Stromal cell of bone marrow (primary cell): Measurements from ENCODE around the gene TUBAL3.

Source experiments
- DNase-seq: peaks from one replicate; pipeline ENCODE4 v3.0.0-alpha.2; 2012; ENCODE audit warnings: low read depth

Gene TUBAL3

DNA sequence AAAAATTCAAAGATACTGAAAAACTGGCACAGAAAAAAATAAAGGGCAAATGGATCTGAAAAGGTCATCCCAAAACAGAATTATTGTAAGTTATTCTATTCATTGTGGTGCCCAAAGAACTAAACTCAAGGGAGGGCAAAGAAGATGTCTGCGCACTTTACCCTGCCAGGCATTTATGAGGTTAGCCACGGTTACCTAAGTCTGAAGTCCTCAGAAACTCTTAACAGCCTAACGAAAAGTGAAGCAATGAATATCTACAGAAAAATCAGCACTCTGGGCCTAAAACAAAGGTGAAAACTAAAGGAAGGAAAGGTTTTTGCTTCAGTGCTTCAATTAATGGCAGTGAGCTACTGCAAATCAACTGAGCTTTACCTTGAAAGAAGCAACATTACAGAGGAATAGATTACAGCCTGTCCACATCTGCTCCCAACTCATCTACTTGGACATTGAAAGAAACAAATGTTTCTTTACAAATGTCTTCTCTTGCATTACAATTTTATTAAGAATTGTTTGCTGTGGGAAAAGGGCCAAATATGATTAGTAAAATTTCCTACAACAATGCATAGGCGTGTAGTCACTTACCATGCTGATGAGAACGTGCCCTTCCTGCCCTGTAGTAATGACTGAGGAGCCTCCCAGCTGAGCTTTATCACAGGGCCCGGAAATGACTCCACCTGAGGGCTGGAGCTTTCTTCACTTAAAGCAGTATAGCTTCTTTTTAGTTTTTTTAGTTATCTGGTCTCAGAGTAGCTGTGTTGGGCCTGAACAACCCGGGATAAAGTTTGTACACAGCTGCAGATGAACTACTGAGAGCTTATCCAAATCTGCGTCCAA is at the start of gene TUBAL3:
TSS of gene TUBAL3 (minus strand) at position 621 of the 834 bp plus-strand sequence. CDS start at position 585, 36 bp downstream.
- no peak for DNase-seq

DNA sequence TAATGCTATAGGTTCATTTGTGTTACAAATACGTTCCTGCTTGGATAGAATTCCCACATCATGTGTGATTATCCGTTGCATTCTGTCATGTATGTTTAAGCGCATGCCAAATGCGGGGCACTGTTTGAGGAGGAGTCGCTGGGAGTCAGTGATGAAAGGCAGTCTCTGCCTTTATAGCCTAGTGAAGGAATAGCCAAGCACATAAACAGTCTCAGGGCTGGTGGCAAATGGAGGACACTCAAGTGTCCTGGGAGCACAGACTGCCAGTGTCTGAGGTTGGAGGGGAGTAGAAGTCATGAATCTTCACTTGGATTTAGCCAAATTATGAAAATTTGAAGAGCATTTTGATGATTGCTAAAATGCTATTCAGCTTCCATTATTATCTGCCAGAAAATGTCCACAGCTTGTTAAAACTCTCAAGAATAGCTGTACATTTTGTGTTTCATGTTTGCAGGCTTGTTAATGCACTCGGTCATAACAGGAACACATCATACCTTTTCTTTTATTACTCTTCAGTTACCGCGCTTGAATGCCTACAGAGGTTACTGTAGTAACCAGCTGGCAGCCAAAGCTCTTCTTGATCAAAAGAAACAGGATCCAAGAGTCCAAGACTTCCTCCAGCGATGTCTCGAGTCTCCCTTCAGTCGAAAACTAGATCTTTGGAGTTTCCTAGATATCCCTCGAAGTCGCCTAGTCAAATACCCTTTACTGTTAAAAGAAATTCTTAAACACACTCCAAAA is 49.3 kb upstream of the TUBAL3 start:
- DNase-seq = no peak

DNA sequence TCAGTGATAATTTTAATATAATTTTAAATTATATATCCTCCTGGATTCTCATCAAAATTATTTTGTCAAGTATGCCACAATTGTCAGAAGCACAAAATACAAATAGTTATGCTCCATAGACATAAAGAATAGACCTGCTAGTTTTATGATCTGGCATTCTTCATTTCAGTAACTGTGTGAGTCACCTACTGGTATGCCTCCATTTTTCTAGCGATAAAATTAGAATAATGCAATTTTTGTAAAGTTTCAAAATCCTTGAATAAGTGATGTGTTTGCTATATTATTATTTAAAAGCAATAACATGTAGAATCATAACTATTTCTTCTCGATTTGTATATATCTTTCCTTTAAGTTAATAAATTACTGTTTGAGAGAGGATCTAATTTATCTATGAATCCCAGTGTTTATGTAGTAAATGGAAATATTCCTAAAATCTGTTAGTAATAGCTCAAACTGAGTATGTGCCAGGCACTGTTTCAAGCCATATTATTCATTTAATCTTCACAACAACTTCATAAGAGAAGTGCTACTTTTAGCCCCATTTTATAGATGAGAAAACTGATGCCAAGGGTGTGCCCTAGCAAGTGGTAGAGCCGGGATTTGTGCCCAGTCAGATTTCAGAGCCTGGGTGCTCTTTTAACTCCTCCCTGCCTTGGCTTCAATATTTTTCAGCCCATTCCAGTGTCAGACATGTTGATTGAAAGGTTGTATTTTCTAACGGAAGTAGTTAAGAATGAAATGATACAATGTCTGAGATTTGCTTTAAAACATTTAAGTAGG is 46.2 kb upstream of the TUBAL3 start:
- no peak for DNase-seq

DNA sequence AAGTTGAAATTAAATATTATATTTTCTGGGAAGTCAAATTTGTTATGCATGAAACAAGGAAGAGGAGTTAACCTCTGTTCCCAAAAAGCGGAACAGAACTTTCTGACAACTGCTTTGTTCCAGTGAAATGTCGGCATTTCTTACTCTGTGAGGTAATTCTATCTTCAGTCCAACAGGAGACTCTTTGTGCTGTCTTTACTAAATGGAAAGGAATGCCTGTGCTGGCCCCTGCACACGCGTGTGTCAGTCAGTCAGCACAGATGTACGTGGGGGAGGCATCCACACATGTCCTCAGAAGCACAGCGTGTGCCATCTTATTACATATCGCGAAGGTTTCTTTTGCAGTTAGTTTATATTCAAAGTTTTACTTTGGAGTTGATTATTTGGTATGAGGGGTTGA is 45.2 kb upstream of the TUBAL3 start:
- DNase-seq = peak; percentile 44

DNA sequence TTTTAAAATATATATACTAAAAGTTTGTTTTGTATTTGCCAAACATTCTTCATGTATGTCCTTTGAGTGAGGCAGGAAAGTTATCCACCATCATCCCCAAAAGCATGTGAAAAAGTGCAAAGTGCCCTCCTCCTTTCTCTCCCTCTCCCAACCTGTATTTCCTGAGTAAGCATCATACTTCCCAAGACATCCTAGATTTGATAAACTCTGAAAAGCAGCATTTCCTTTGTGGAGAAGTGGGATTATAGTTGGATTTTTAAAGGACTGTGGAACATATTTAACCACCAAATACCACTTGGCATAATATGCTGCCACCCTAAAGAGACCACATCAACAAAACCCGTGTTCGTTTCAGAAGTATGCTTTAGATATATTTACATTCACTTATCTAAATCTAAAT is 44.6 kb upstream of the TUBAL3 start:
- no peak for DNase-seq

DNA sequence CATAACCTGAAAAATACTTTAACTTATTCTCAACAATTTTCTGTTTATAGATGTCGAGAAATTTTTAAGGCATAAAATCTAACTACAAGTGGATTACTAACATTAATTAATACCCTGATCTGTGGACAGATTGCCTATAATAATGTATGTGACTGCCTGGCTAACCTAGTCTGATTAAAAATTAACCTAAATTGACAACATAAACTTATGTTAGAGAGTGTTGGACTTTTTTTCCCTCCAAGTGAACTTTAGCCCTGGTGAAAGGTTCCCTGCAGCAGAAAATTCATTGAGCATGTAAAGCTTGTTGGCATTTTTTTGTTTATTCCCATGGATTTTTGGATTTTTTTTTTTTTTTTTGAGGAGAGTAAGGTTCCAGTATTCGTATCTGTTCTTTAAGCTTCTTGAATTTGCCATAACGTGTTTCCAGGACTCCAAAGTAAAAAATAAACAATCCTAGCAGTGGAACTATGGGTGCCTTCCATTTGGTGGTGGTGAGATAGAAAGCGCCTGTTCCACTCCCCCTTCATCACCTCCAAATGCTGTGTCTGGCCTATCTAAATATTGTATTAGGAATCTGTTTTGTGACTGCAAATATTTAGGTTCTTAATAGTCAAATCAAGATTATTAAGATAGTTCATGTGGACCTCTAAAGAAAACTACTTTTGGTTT is 43.8 kb upstream of the TUBAL3 start:
- no peak for DNase-seq

DNA sequence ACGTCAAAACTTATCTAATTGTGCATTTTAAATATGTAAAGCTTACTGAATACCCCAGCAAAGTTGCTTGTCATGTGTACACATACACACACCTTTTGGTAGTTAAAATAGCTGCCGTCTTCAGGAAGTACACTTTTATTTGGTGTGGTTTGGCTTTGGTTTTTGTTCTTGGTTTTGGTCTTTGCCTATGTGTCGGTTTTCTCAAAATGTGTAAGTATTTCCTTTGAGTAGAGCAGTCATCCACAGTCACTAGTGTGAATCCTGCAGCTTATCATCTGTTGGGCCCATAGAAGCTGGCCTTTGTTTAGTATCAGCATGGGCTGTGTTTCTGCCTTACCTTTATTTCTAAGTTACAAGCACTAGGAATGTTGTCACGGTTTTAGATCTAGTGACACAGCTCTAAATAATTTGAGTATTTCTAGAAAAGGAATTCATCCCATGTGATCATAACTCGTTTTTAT is 43.0 kb upstream of the TUBAL3 start:
- DNase-seq = no peak

DNA sequence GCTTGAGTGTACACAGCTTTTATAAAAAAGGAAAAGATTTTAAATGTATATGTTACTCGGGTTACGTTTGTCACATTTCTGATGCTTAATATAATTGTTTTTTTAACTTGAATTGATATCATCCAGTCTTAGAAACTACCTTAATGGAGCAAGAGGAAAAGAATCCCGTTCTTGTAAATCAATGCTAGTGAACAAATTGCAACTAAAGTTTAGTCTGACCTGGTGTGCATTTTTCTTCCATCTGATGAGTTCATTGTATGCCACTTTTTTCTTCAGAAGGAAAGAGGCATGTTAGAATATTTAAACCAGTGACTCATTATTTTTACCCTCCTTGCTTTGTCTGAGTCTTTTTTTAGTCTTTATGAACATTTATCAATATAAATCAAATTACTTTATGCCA is 42.4 kb upstream of the TUBAL3 start:
- no peak for DNase-seq

DNA sequence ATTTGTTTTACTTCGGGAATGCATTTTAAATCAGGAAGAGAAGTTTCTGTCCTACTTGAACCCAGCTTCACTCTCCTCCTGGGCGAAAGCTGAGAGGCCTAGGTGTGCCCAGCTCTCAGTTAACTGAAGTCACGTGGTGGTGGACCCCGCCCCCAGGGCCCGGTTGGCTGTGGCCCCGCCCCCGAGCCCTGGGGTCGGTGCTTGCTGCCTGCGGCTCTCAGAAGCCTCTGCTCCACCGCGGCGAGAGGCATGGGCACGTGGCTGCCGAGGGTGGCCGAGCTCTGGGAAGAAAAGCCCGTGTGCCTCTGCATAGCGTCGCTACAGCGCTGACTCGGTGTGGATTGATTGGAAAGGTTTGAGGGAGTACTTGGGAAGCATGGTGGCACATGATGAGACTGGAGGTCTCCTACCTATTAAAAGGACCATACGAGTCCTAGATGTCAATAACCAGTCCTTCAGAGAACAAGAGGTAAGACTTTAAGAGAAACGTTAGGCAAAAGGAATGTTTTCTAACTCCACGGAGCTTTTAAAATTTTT is 41.8 kb upstream of the TUBAL3 start:
- peak; percentile 80 for DNase-seq

DNA sequence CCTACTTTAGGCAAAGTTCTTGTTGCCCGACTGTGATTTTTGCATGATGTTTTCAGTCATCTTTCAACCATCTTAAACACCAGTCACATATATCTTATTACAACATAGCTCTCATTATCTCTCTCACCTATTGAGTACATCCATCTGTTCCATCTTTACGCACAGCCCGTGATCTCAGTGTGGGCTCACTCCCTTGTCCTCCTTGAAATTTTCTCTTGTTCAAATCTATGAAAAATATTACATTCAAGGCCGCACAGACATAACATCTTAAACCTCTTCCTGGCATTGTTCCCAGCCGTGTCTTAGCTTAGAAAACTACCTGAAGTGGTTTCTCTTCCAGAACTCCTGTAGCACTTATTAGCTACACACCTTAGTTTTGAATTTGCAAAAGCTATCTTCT is 40.4 kb upstream of the TUBAL3 start:
- DNase-seq = no peak

DNA sequence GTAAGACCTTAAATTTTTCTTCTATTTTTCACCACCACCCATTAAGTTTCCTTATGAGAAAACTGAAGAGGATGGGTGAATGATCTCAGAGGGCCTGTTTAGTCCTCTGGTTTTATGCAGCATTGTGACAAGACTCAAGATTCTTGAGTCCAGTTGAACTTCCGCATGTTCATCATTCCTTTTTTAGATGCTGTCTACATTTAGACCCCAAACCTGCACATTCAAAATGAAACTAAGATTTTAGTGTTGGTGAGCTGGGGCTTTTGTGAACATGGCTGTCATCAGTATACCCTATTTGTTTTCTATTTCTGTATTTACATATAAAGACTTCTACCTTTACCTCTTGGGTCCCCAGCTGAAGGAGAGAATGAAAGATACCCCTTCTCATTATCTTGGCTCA is 38.8 kb upstream of the TUBAL3 start:
- DNase-seq = no peak

DNA sequence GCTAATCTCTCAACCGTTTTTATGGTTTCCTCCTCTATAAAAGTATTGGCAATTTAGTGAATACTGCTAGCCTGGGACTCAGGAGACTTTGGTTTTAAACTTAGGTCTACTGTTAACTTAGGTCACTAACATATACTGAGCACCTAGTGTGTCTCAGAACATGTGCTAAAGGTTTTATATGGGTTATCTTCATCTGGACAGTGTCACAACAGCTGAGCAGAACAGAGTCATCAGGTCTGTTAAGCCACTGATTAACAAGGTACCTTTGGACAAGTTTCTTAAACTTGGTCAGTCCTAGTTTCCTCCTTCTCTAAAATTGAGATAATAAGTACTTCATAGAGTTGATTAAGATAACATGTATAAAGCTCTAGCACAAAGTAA is 38.4 kb upstream of the TUBAL3 start:
- no peak for DNase-seq

DNA sequence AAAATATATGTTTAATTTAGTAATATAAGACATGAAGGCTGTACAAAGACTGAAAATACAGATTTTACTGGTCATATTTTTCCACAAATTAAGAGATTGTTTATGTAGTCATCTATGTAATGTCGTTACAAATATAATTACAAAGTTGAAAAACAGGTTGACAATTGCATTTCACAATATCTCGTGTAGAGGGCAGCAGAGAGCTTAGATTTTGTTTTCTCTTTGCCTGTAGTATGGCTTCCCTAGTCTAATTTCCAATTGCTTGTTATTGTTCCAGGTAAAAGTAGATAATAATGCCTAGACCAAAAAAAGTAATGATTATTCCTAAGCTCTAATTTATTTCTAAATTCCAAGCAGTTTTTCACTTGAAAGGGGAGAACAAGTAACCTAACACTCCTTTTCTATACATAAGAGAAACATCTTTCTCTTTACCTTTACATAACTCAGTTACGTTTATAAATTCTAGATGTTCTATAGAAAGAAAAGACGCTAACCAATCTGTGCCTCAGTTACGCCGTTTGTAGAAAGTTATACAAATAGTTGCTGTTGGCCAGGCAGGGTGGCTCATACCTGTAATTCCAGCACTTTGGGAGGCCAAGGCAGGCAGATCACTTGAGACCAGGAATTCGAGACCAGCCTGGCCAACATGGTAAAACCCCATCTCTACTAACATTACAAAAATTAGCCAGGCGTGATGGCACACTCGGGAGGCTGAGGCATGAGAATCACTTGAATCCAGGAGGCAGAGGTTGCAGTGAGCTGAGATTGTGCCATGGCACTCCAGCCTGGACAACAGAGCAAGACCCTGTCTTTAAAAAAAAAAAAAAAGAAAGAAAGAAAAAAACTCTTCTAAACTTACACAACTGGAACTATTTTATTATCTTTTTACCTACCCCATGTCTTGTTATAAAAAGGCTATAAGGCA is 37.7 kb upstream of the TUBAL3 start:
- DNase-seq = no peak

DNA sequence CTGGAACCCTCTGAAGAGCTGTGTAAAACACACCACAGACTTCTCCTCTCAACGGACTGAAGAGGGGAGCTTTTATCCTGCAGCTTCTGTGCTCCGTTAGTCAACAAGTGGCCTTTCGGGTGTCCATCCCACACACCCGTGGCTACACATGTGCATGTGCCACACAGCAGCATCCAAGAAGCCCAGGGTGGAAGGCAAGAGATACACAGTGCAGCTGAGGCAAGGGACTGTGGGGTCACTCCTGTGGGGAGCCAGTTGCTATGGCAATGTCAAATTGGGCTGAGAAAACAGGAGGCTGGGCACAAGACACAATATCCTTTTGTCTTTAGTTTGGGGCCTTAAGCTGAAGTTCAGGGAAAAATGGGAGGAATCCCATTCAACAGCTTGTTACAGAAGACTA is 36.5 kb upstream of the TUBAL3 start:
- DNase-seq = no peak

DNA sequence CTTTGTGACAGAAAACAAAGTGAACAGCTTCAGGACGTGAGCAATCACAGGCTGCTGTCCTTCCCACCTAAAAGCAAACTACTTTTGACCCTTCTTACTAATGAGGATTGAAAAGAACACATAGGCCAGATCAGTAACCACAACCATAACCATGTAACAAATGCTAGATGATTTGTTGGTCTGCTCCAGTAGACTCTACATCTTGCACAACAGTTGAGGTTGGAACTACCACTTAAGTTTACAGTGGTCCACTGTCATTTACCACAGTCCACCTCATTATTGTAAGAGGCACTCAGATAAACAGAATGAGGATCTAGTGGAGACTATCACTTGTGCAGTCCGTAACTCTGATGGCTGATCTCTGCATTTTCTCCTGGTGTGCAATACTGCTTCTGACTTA is 35.6 kb upstream of the TUBAL3 start:
- DNase-seq = no peak

DNA sequence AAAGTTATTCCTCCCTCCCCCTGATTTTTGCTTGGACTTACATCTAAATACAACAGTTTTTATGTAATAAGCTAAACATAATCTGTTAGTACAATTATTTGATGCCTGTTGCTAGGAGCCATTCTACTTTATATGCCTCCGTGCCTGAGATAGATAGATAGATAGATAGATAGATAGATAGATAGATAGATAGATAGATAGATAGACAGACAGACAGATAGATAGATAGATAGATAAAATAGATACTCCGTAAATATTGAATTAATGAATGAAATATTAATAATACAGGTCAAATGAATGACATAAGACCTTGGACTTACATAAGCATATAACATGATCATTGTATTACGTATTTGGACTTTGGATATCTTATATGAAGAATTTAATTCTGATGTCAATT is 30.7 kb upstream of the TUBAL3 start:
- DNase-seq = no peak

DNA sequence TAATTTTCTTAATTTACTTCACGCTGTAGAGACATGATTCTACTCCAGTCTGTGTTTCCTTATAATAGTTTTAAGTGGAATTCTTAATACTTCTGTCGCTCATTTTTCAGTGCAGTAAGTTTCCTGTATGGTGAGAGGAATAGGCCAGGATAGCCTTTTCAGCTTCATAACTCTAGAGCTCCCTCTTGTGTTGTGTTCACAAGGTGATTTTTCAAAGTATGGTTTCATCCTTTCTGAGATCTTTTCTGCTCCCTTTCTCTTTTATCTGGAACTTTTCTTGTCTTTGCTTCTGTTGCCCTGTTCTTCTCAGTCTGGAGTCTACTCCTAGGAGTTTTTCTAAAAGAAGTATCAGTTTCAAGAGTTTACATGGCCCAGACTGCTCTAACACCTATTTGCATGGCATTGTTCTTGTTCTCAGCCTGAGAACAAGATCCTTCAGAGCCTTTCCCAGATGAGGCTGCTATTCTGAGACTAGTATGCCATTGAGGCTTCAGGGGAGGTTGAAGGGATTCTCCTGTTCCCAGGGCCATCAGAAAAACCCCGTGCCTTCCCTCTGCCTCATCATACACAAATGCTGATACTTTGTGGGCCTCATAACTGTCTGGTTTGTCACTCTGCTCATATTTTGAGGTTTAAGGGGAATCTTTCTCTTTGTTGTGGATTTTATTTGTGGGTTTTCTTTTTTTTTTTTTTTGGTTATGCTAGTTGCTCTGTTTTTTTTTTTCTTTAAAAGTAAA is 29.6 kb upstream of the TUBAL3 start:
- DNase-seq = no peak

DNA sequence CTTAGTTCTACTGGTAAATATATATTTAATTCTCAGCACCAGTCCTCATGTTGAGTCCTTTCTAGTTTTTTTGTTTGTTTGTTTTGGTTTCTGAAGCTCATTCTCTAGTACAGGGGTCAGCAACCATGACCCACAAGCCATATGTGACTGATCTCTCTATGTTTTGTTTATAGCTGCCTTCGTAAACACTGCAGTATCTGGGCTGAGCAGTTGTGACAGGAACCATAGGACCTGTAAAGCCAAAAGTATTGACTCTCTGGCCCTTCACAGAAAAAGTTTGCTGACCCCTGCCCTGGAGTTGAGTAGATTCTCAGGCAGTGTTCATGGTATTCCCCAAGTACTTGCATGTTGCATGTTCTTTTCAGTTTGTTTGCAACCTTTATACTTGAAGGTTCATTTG is 28.6 kb upstream of the TUBAL3 start:
- DNase-seq = no peak

DNA sequence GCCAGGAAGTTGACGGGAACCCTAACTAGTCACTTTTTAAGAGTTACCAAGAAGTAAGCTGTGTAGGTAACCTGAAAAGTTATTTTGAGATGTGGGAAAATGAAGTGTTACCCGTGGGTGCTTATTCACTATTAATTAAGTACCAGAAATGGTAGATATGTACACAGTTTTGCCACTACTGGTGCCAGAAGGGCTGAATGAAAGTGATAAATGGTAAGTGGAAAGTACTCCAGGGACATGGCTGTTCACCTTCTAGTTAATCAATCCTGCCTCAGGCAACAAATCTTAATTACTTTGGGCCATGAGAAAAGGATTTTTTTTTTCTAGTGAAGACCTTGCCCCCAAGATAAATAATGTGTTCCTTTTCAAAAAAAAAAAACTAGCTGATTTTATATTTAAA is 23.5 kb upstream of the TUBAL3 start:
- DNase-seq = no peak

DNA sequence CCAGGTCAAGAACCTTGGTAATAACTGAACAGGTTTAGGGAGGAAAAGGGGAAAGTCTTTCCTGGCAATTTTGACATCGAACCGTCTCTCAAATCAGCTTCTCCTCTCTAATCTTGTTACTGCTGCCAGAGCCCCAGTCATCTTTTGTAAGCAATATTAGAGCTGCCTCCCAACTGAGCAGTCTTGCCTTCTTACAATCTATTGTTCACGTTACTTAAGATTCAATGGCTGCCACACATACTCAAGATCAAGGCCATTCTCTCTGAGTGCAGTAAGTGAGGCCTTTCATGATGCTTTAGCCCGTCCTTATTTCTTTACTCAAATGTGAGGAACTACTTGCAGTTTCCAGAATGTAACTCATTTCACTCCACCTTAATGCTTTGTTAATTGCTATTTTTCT is 20.1 kb upstream of the TUBAL3 start:
- DNase-seq = no peak
